HG02571 (cell line): Measurements from ENCODE around the gene ZBTB7A.
A peak's percentile ranks its signal among the peaks of the same experiment; 100 is the strongest.
"Not testable (repeated sequence)": the region's sequence is repeated elsewhere in the genome, so short reads cannot be mapped to it uniquely, and the experiment has no call there.

Source experiments
- ATAC-seq: cut with Tn5 transposase; IDR thresholded peaks from one replicate; pipeline ENCODE4 v1.9.1; 2021; ENCODE audit warnings: mild to moderate bottlenecking, moderate library complexity; ENCODE audit not compliant: unreplicated experiment

ZBTB7A gene

GRCh38 chr19:4018775-4019504 lies 47.8 kb downstream of the ZBTB7A start:
- no peak for ATAC-seq

- ATAC-seq, result no peak
These were observed 48.5 kb downstream of the ZBTB7A start for GRCh38 chr19:4018140-4018613.

GRCh38 chr19:4016903-4017638 lies 49.6 kb downstream of the ZBTB7A start:
- ATAC-seq, result no peak

GRCh38 chr19:4016486-4016885 lies 50.2 kb downstream of the ZBTB7A start:
- no peak for ATAC-seq

- ATAC-seq, result no peak
These were observed 50.8 kb downstream of the ZBTB7A start for GRCh38 chr19:4015705-4016402.

GRCh38 chr19:4014541-4015491 lies 51.9 kb downstream of the ZBTB7A start:
- ATAC-seq, result no peak

GRCh38 chr19:4013886-4014540 lies 52.7 kb downstream of the ZBTB7A start:
- no peak for ATAC-seq

GRCh38 chr19:4012975-4013634 lies 53.6 kb downstream of the ZBTB7A start:
- ATAC-seq, result no peak

- ATAC-seq, result no peak
These were observed 54.4 kb downstream of the ZBTB7A start for GRCh38 chr19:4012092-4012974.

- not testable (repeated sequence) for ATAC-seq
These were observed 55.3 kb downstream of the ZBTB7A start for GRCh38 chr19:4011430-4011829.

- no peak for ATAC-seq
These were observed 55.9 kb downstream of the ZBTB7A start for GRCh38 chr19:4010808-4011110.

- ATAC-seq, result no peak
These were observed 56.5 kb downstream of the ZBTB7A start for GRCh38 chr19:4009990-4010807.

GRCh38 chr19:4007836-4008539 lies 58.7 kb downstream of the ZBTB7A start:
- peak; percentile 25 for ATAC-seq

- peak; percentile 78 for ATAC-seq
These were observed 59.5 kb downstream of the ZBTB7A start, which contains the start of gene PIAS4 for GRCh38 chr19:4007021-4007835. PIAS4 (plus strand) TSS chr19:4007736; CDS start chr19:4007761, 25 bp downstream.

GRCh38 chr19:4005436-4005835 lies 61.3 kb downstream of the ZBTB7A start:
- not testable (repeated sequence) for ATAC-seq

GRCh38 chr19:4000798-4001197 lies 65.9 kb downstream of the ZBTB7A start:
- ATAC-seq, result not testable (repeated sequence)
